IPS-15b (cell line): ENCODE results near the gene NALCN.

Source experiments
- H3K27me3 ChIP-seq: one replicate; pipeline ENCODE4 v1.6.1; 2013; ENCODE audit warnings: low read length; ENCODE audit not compliant: control insufficient read depth, insufficient read depth
- H3K36me3 ChIP-seq: one replicate; pipeline ENCODE4 v1.6.1; 2013; ENCODE audit warnings: low read length; ENCODE audit not compliant: control insufficient read depth, insufficient read depth
- H3K4me1 ChIP-seq: one replicate; pipeline ENCODE4 v1.6.1; 2013; ENCODE audit warnings: mild to moderate bottlenecking, low read length; ENCODE audit not compliant: control insufficient read depth, insufficient read depth
- H3K4me3 ChIP-seq: one replicate; pipeline ENCODE4 v1.5.1; 2013; ENCODE audit warnings: low read depth, low read length
- H3K9ac ChIP-seq: one replicate; pipeline ENCODE4 v1.6.1; 2013; ENCODE audit warnings: low read depth, mild to moderate bottlenecking, low read length
- H3K9me3 ChIP-seq: one replicate; pipeline ENCODE4 v1.6.1; 2013; ENCODE audit warnings: mild to moderate bottlenecking, low read length; ENCODE audit not compliant: control insufficient read depth, insufficient read depth

Gene NALCN

GRCh38 chr13:101262306-101262705 is 154.0 kb downstream of the NALCN start:
- H3K9me3 ChIP-seq, result no peaks in the 10 kb centered on the region
- no peaks in the 10 kb centered on the region for H3K4me1 ChIP-seq
- H3K27me3 ChIP-seq, result no peaks in the 10 kb centered on the region
- H3K4me3 ChIP-seq, result no peak overlapping the region
- no peaks in the 10 kb centered on the region for H3K36me3 ChIP-seq
- H3K9ac ChIP-seq, result no peak overlapping the region

GRCh38 chr13:101258509-101258908 is 157.8 kb downstream of the NALCN start:
- no peaks in the 10 kb centered on the region for H3K27me3 ChIP-seq
- no peak overlapping the region for H3K4me3 ChIP-seq
- no peaks in the 10 kb centered on the region for H3K9me3 ChIP-seq
- no peak overlapping the region for H3K9ac ChIP-seq
- no peaks in the 10 kb centered on the region for H3K4me1 ChIP-seq
- no peaks in the 10 kb centered on the region for H3K36me3 ChIP-seq

GRCh38 chr13:101258071-101258470 is 158.2 kb downstream of the NALCN start:
- Histone ChIP-seq H3K4me3 (no peak overlapping the region), H3K9me3 (no peaks in the 10 kb centered on the region), H3K27me3 (no peaks in the 10 kb centered on the region), H3K4me1 (no peaks in the 10 kb centered on the region), H3K9ac (no peak overlapping the region), H3K36me3 (no peaks in the 10 kb centered on the region)

DNA sequence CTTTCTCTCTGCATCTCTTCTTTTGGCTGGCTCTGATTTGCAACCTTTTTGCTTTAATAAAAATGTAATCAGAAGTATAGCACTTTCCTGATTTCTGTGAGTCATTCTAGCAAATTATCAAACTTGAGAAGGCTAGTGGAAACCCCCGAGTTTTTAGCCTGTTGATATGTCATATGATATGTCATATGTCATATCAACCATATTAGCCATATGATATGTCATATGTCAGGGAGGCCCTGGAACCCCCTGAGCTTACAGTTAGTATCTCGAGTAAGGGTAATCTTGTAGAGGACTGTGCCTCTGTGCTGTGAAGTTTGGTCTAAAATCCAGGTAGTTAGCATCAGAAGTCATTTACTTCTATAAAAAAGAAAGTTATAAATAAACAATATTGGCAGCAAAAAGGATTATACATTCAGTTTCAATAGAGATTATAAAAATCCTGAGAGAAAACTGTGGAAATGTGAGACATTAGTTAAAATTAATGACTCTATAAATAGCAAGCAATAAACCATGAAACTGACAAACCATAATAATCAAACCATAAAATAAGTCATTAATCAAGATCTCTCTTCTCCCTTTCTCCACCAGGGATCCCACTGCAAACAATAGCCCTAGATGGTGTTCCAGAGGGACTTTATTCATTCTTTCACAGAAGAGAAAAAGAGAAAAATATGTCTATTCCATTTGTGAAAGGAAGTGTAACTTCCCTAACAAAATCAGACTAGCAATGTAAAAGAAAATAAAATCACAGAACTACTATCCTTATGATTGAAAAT is 167.4 kb downstream of the NALCN start:
- no peak overlapping the region for H3K9ac ChIP-seq
- H3K4me3 ChIP-seq, result no peak overlapping the region
- no peaks in the 10 kb centered on the region for H3K9me3 ChIP-seq
- no peaks in the 10 kb centered on the region for H3K4me1 ChIP-seq
- H3K36me3 ChIP-seq, result no peaks in the 10 kb centered on the region
- H3K27me3 ChIP-seq, result no peaks in the 10 kb centered on the region

DNA sequence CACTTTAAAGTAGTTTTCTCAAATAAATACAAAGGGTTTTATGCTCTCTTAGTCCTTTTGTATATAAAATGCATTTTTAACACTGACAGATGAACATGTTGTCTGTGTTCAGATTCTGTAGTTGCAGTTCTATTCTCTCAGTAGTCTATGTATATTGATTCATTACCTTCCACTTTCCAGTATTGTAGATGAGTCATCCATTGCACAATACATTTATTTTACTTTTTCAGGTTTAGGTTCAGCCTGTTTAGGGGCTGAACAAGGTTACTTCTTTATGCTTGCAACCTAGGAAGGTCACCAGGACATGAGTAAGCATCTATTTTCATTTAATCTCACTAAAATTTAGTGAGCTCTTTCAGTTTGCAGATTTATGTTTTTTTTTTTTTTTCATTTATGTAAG is 173.6 kb downstream of the NALCN start:
- Histone ChIP-seq H3K4me3 (no peak overlapping the region), H3K4me1 (no peaks in the 10 kb centered on the region)

GRCh38 chr13:101238555-101238954 is 177.8 kb downstream of the NALCN start:
- H3K36me3 ChIP-seq, result no peaks in the 10 kb centered on the region
- H3K9ac ChIP-seq, result no peak overlapping the region
- H3K4me3 ChIP-seq, result no peak overlapping the region
- no peaks in the 10 kb centered on the region for H3K27me3 ChIP-seq
- no peaks in the 10 kb centered on the region for H3K9me3 ChIP-seq
- no peaks in the 10 kb centered on the region for H3K4me1 ChIP-seq

More for the DNA sequence above, 173.6 kb downstream of the NALCN start:
- Histone ChIP-seq H3K9ac (no peak overlapping the region), H3K36me3 (no peaks in the 10 kb centered on the region), H3K9me3 (no peaks in the 10 kb centered on the region), H3K27me3 (no peaks in the 10 kb centered on the region)

DNA sequence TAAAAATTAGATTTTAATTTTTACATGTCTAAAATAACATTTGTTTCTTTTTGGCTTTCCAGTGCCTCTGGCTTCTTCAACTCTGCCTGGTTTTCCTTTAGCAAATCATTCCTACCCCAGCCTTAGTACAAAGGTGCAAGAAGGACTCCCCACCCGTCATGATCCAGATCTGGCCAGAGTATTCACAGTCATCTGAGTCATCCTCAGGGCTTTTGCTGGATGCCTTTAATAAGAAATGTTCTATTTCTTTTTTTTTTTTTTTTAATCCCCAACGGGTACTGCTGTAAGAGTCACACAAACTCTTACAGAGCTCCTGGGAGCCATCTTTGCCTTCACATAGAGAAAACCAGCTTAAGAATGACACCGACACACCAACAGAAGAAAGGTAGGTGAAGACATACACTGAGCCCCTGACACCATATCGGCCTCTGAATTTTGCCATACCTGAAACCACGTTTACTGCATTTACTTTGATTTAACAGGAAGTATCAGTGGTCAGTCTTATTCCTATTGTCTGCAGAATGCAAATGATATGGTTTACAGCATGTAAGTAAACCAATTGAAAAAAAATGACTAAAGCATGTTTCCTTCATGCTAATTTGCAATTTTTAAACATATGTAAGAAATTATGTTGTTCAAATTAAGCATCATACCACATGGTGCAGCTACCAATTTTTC is 184.4 kb downstream of the NALCN start:
- H3K27me3 ChIP-seq, result no peaks in the 10 kb centered on the region
- no peaks in the 10 kb centered on the region for H3K36me3 ChIP-seq
- no peaks in the 10 kb centered on the region for H3K4me1 ChIP-seq
- H3K9ac ChIP-seq, result no peak overlapping the region
- H3K9me3 ChIP-seq, result no peaks in the 10 kb centered on the region
- no peak overlapping the region for H3K4me3 ChIP-seq

- no peak overlapping the region for H3K9ac ChIP-seq
- no peak overlapping the region for H3K4me3 ChIP-seq
- no peaks in the 10 kb centered on the region for H3K9me3 ChIP-seq
- H3K4me1 ChIP-seq, result no peaks in the 10 kb centered on the region
- H3K27me3 ChIP-seq, result no peaks in the 10 kb centered on the region
- no peaks in the 10 kb centered on the region for H3K36me3 ChIP-seq
Observed at GRCh38 chr13:101230271-101230890, 185.9 kb downstream of the NALCN start.

- H3K9me3 ChIP-seq, result no peaks in the 10 kb centered on the region
- H3K9ac ChIP-seq, result no peak overlapping the region
- no peaks in the 10 kb centered on the region for H3K27me3 ChIP-seq
- H3K36me3 ChIP-seq, result no peaks in the 10 kb centered on the region
- no peak overlapping the region for H3K4me3 ChIP-seq
- H3K4me1 ChIP-seq, result no peaks in the 10 kb centered on the region
Observed at GRCh38 chr13:101219609-101220265, 196.6 kb downstream of the NALCN start.

DNA sequence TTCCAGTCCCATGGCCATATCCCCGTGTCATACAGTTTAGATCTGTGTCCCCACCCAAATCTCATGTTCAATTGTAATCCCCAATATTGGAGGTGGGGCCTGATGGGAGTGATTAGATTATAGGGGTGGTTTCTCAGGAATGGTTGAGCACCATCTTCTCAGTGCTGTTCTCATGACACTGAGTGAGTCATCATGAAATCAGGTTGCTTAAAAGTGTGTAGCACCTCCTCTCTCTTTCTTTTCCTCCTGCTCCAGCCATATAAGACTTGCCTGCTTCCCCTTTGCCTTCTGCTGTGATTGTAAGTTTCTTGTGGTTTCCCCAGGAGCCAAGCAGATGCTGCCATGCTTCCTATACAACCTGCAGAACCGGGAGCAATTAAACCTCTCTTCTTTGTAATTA is 197.8 kb downstream of the NALCN start:
- Histone ChIP-seq H3K27me3 (no peaks in the 10 kb centered on the region), H3K36me3 (no peaks in the 10 kb centered on the region), H3K4me3 (no peak overlapping the region), H3K9me3 (no peaks in the 10 kb centered on the region), H3K4me1 (no peaks in the 10 kb centered on the region), H3K9ac (no peak overlapping the region)

- Histone ChIP-seq H3K4me1 (no peaks in the 10 kb centered on the region), H3K9ac (no peak overlapping the region), H3K9me3 (no peaks in the 10 kb centered on the region), H3K36me3 (no peaks in the 10 kb centered on the region), H3K27me3 (no peaks in the 10 kb centered on the region), H3K4me3 (no peak overlapping the region)
Observed at GRCh38 chr13:101217086-101217485, 199.2 kb downstream of the NALCN start.
